Measurements from ENCODE around the gene PRKAR1A.

Gene PRKAR1A

GRCh38 chr17:68585643-68586042, 73.4 kb downstream of the PRKAR1A start:
- no peaks in the 10 kb centered on the region for H4K20me1 ChIP-seq (ENCODE audit: low read depth, low read length)
- no peaks in the 10 kb centered on the region for H3K27me3 ChIP-seq (ENCODE audit: low read length)
- H3K27ac ChIP-seq (ENCODE audit: low read depth, low read length): no peak overlapping the region
- H3K4me2 ChIP-seq (ENCODE audit: low read depth, low read length, poor library complexity, severe bottlenecking): no peak overlapping the region
- no peak overlapping the region for H3K4me3 ChIP-seq (ENCODE audit: insufficient read depth, low read length, poor library complexity, severe bottlenecking)
- H3K9ac ChIP-seq (ENCODE audit: low read length): no peak overlapping the region
- H3K36me3 ChIP-seq (ENCODE audit: low read length): no peaks in the 10 kb centered on the region
- no peaks in the 10 kb centered on the region for H3K9me3 ChIP-seq (ENCODE audit: insufficient read depth, low read length)
- no peaks in the 10 kb centered on the region for H3K79me2 ChIP-seq (ENCODE audit: insufficient read depth, low read length)
- H3F3A ChIP-seq (ENCODE audit: insufficient read depth): no peaks in the 10 kb centered on the region
- no peak overlapping the region for H2AFZ ChIP-seq (ENCODE audit: low read depth, low read length, severe bottlenecking)
- H3K9me2 ChIP-seq (replicated peaks; ENCODE audit: insufficient read depth, low read length): no peaks in the 10 kb centered on the region
- no peak for TF ChIP-seq EZH2phosphoT487 (conservative IDR thresholded peaks at IDR 0.05; ENCODE audit: low read length)
- no peak for TF ChIP-seq CTCF (IDR thresholded peaks at IDR 0.05; ENCODE audit: insufficient read depth, low read length, poor library complexity, severe bottlenecking)

- Histone ChIP-seq H3K9ac (ENCODE audit: low read length) (no peak overlapping the region), H3K27me3 (ENCODE audit: low read length) (no peaks in the 10 kb centered on the region), H3K4me2 (ENCODE audit: low read depth, low read length, poor library complexity, severe bottlenecking) (no peak overlapping the region), H3F3A (ENCODE audit: insufficient read depth) (no peaks in the 10 kb centered on the region), H3K9me2 (replicated peaks; ENCODE audit: insufficient read depth, low read length) (no peaks in the 10 kb centered on the region), H4K20me1 (ENCODE audit: low read depth, low read length) (no peaks in the 10 kb centered on the region), H3K9me3 (ENCODE audit: insufficient read depth, low read length) (no peaks in the 10 kb centered on the region), H3K36me3 (ENCODE audit: low read length) (no peaks in the 10 kb centered on the region), H3K27ac (ENCODE audit: low read depth, low read length) (no peak overlapping the region), H2AFZ (ENCODE audit: low read depth, low read length, severe bottlenecking) (no peak overlapping the region), H3K4me3 (ENCODE audit: insufficient read depth, low read length, poor library complexity, severe bottlenecking) (no peak overlapping the region), H3K79me2 (ENCODE audit: insufficient read depth, low read length) (no peaks in the 10 kb centered on the region)
- TF ChIP-seq CTCF (IDR thresholded peaks at IDR 0.05; ENCODE audit: insufficient read depth, low read length, poor library complexity, severe bottlenecking) (no peak), EZH2phosphoT487 (conservative IDR thresholded peaks at IDR 0.05; ENCODE audit: low read length) (no peak)
These were observed 74.8 kb downstream of the PRKAR1A start for GRCh38 chr17:68587026-68587425.

- Histone ChIP-seq H3K79me2 (ENCODE audit: insufficient read depth, low read length) (no peaks in the 10 kb centered on the region), H4K20me1 (ENCODE audit: low read depth, low read length) (no peaks in the 10 kb centered on the region), H3K27me3 (ENCODE audit: low read length) (no peaks in the 10 kb centered on the region), H2AFZ (ENCODE audit: low read depth, low read length, severe bottlenecking) (no peak overlapping the region), H3K9me3 (ENCODE audit: insufficient read depth, low read length) (no peaks in the 10 kb centered on the region), H3K36me3 (ENCODE audit: low read length) (no peaks in the 10 kb centered on the region), H3K9me2 (replicated peaks; ENCODE audit: insufficient read depth, low read length) (no peaks in the 10 kb centered on the region), H3K4me3 (ENCODE audit: insufficient read depth, low read length, poor library complexity, severe bottlenecking) (no peak overlapping the region), H3K9ac (ENCODE audit: low read length) (no peak overlapping the region), H3K4me2 (ENCODE audit: low read depth, low read length, poor library complexity, severe bottlenecking) (no peak overlapping the region), H3K27ac (ENCODE audit: low read depth, low read length) (no peak overlapping the region), H3F3A (ENCODE audit: insufficient read depth) (no peaks in the 10 kb centered on the region)
- TF ChIP-seq CTCF (IDR thresholded peaks at IDR 0.05; ENCODE audit: insufficient read depth, low read length, poor library complexity, severe bottlenecking): no peak
- no peak for TF ChIP-seq EZH2phosphoT487 (conservative IDR thresholded peaks at IDR 0.05; ENCODE audit: low read length)
These were observed 75.6 kb downstream of the PRKAR1A start for GRCh38 chr17:68587847-68588246.
